ENCODE results near the gene MEP1B.

MEP1B gene

GRCh38 chr18:32262092-32262491, 72.3 kb downstream of the MEP1B start:
- no peak for DNase-seq (ENCODE audit: low read depth in 2 of 3, low spot score in 1 of 3)

DNA sequence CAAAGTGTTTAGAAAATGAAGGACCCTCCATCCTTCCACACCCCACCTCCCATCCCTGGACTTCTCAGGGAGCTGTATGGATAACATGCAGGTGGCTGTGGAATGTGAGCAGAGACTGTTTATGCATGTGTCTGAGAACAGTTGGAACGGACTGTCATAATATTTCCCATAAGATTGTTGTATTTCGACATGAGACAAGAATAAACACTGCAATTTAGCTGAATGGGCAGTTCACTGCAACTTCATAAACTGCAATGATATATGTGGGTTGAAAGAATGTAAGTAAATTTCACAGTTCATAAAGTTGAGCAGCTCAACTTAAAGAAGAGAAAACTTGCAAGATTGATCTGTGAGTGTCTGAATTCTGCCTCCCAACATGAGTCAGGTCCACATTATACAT, 74.6 kb downstream of the MEP1B start:
- DNase-seq (ENCODE audit: low read depth in 2 of 3, low spot score in 1 of 3) = no peak

GRCh38 chr18:32267463-32267862, 77.6 kb downstream of the MEP1B start:
- no peak for DNase-seq (ENCODE audit: low read depth in 2 of 3, low spot score in 1 of 3)

All from stimulated activated CD4-positive, alpha-beta T cell treated with anti-CD3 and anti-CD28 coated beads, Interleukin-12 subunit alpha, Interleukin-12 subunit beta, amount 100 ng/mL, for 48 hours (primary cell).